ENCODE measurements around the gene CELSR1.
A peak's percentile ranks its signal among the peaks of the same experiment; 100 is the strongest.

Gene CELSR1

GRCh38 chr22:46376111-46376510 is 161.3 kb downstream of the CELSR1 start:
- no peak for DNase-seq (ENCODE audit: low spot score)

DNA sequence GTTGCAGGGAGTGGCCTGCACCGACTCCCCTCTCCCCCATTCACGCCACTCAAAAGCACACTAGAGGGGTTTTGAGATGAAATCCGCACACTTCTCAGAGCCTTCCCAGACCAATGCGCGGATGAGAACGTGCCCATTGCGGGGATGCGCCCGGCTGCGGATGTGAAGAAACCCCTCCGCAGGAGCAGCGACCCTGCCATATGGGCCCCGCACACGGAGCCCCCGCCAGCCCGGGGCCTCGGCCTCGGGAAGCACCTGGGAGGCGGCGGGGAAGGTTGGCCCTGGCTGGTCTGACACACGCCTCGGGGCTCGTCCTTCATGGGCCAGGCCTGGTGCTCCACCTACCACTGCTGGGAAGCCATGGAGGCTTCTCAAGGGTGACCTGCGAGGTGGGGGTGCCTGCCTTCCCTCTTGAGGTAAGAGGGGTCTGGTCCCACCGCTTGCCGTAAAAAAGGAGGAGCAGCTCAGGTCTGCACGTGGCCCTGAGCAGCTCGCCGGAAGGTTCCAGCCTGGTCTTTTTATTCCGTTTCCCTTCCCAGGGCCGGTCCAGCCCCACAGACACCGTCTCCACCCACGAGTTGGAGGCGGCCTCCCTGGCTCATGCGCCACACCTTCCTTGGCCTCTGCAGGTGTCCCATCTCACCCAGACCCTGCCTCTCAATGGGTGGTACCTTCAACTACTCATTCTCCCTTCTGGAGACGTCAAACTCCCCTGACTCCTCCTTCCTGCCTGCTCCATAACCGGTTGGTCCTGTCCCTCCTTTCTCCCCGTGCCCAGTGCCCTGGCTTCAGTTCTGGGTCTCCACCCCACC is 162.6 kb downstream of the CELSR1 start:
- no peak for DNase-seq (ENCODE audit: low spot score)

DNA sequence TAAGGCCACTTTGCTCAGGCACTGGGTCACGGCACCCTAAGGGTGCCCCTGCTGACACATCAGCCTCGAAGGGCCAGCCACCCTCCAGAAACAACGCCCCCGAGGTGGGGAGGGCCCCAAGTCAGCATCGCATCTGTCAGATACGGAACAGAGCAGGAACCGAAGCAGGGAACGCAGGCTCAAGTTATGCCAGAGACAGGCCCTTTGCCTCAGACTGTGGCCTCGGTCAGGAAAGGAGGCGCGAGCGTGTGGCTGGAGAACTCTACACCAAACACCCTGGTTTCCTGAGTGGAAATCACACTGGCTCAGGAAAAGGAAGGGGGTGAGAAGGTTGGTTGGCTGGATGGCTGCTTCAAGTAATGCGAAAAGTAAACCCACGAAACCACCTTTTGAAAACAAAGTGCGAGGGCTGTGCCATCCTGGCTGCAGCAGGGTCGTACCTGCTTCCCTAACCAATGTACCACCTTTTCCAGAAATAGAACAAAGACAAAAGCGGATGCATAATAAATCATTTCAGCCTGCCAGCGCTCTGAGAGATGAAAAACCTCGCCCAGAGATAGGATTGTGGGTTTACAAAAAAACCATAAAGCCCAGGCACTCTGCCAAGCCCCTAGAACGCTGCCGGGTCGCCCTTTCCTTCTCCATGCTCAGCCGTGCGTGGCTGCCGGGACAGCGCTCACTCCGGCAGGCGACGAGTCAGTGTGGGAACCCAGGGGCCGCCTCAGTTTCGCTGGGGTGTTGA is 163.3 kb downstream of the CELSR1 start:
- DNase-seq (ENCODE audit: low spot score) = no peak

DNA sequence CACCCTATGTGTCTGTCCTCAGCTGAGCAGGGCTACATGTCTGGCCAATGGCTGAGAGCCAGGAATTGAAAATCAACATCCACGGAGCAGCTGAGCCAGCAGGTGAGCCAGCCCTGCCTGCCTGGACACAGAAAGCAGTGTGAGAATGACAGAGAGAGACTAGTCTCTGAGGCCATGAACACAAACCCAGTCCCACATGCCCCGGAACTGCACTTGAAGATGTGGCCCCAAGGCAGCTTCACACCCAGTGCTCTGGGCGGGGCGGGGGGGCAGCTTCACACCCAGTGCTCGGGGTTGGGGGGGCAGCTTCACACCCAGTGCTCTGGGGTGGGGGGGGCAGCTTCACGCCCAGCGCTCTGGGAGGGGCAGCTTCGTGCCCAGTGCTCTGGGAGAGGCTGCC is 164.3 kb downstream of the CELSR1 start:
- no peak for DNase-seq (ENCODE audit: low spot score)

DNA sequence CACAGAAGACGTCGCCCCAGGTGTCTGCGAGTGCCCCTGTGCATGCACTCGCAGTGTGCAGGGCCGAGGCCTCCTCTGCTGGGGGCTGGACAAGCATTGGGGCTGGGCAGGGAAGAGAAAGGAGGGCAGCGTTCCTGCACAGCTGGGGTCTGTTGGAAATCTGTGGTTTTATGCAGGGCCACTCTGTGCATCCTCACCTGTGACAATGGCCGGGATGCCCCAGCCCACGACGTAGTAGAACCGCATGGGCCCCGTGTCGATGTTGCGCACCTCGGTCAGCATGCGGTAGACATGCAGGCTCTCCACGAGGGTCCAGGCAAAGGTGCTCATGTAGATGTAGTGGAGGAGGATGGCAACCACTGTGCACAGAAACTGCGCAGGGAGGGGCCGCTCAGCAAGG is 164.7 kb downstream of the CELSR1 start:
- no peak for DNase-seq (ENCODE audit: low spot score)

DNA sequence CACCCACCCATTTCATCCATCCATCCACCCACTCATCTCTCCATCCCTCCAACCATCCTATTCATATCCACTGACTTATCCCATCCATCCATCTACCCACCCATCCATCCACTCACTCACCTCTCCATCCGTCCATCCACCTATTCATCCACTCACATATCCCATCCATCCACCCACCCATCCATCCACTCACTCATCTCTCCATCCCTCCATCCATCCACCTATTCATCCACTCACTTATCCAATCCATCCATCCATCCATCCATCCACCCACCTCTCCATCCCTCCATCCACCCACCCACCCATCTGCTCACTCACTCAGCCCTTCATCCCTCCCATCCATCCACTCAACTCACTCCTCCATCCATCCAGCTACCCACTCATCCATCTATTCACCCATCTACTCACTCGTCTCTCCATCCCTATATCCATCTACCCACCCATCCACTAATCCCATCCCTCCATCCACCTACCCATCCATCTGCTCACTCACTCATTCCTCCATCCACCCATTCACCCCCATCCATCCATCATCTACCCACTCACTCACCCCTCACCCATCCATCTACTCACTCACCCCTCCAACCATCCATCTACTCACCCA is 165.7 kb downstream of the CELSR1 start:
- no peak for DNase-seq (ENCODE audit: low spot score)

DNA sequence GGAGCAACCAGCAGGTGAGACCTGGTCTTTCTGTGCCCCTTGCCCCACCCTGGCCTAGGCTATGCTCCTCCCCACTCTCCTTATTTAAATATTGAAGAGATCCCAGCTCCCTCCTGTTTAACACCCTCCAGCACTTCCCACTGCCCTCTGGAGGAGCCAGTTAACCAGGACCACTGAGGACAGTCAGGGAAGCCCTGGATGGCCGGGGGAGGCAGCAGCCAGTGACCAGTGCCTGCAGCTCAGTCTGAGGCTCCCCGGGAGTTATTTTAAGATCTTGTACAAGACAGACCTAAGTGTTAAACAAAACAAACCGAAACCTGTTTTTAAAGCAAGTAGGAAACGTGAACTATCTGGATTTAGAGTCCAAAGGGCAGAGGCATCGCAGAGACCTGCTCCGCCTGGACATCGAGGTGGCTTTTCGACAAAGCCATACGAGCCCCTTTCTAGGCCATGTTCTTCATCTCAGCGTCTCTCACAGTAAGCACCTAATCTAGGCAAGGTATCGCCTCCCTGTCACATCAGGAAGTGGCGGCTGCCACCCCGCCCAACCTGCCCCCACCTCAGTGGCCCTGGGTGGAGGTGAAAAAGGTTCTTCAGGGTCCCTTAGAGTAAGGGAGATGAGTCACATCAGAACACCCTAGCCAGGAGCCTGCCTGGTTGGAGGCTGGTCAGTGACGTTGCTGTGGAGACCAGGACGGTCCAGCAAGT is 166.7 kb downstream of the CELSR1 start:
- no peak for DNase-seq (ENCODE audit: low spot score)

- DNase-seq (ENCODE audit: low spot score) = no peak
Measured at GRCh38 chr22:46369716-46370583, 167.5 kb downstream of the CELSR1 start.

- DNase-seq (ENCODE audit: low spot score) = no peak
Measured at GRCh38 chr22:46368871-46369715, 168.3 kb downstream of the CELSR1 start.

DNA sequence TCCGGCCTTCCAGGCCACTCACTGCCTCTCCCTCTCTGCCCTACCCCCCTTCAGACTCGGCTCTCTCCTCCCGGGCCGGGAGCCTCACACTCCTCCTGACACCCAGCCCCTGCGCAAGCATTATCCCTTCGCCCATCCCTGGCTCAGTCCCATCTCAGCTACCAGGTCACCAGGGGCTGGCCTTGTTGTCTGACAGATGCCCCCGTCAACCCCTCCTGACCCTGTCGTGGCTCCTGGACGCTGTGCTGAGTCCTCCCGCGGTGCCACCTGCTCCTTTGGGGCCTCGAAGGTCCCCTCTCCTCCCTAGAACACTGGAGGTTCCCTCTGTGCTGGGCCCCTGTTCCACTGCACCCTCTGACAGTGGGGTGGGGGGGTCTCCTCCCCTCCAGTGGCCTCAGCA is 169.0 kb downstream of the CELSR1 start:
- no peak for DNase-seq (ENCODE audit: low spot score)

DNA sequence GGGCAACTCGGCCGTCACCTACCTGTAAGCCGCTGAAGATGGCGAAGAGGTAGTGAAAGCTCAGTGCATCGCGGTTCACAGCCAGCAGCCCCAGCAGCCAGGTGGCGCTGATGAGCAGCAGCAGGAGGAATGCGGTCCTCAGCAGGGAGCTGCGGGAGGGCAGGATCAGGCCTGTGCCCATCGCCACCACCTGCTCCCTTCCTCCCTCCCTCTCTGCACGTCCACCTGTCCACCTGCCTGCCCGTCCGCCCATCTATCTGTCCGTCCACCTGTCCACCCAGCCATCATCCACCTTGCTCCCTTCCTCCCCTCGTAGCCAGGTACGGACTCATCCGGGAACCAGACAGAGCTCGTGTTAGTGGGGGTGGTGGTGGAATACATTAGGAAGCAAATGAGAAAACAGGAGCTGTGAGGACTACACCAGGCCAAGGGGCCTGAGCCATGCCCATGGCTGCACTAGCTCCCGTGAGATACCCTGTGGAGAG is 169.7 kb downstream of the CELSR1 start:
- DNase-seq (ENCODE audit: low spot score) = peak; percentile 21

DNA sequence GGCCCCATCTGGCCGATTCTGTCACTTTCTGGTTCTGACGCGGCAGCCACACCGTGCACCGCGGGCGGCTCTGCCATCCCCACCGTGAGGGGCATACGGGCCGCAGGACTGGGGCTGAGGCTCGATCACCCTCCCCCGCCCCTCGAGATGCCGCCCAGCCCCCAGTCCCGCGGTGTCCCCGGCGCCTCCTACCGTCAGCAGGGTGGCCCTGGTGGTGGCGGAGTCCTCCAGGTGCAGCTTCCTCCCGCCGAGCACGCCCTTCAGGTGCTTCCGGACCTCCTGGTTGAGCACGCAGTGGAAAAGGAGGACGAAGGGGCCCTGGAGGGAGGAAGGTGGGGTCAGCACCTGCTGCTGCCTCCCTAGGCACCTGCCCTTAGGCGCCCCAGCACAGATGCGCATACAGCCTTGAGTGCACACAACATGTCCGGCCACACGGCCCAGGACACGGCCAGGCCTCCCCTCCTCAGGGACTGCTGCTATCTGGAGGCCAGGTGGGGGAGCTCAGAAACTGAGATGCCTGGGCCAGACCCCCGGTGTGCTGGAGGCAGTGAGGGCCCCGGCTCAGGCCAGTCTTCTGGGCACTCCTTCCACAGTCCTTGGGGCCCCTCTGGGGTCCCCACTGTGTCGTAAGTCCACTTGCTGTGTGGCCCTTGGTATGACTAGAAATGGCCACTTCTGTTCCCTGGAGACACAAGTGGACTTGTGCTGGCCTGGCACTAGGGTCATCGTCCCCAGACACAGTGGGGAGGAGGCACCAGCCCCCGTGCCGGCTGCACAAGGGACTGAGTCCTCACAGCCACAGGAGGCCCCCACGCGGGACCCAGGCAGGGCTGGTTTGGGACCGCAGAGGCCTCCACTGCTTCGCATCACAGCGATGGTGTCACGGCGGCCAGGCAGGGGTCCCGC is 170.4 kb downstream of the CELSR1 start:
- no peak for DNase-seq (ENCODE audit: low spot score)

GRCh38 chr22:46366327-46366731 is 171.1 kb downstream of the CELSR1 start:
- no peak for DNase-seq (ENCODE audit: low spot score)

- DNase-seq (ENCODE audit: low spot score) = no peak
Measured at GRCh38 chr22:46365166-46365624, 172.2 kb downstream of the CELSR1 start.

- DNase-seq (ENCODE audit: low spot score) = no peak
Measured at GRCh38 chr22:46364341-46365165, 172.9 kb downstream of the CELSR1 start.

GRCh38 chr22:46363611-46364321 is 173.7 kb downstream of the CELSR1 start:
- no peak for DNase-seq (ENCODE audit: low spot score)

- no peak for DNase-seq (ENCODE audit: low spot score)
Measured at GRCh38 chr22:46362934-46363515, 174.4 kb downstream of the CELSR1 start.

All from hematopoietic multipotent progenitor cell treated with erythropoietin and hydrocortisone succinate and interleukin-3 and kit ligand, for 17 days (in vitro differentiated cells).